ENCODE measurements around the gene KCNQ1.

- TF ChIP-seq POLR2A (IDR thresholded peaks at IDR 0.05; ENCODE audit: low read length) (no peak), GATA1 (IDR thresholded peaks at IDR 0.05; ENCODE audit: low read depth, low read length) (no peak)
Observed at GRCh38 chr11:2839395-2839943, 394.7 kb downstream of the KCNQ1 start.
